ENCODE measurements around the gene PSMF1. TPM values are rescaled to one million over a fixed set of nuclear protein-coding genes. Genes with fewer than 3 reads are reported as not detected.
A peak's percentile ranks its signal among the peaks of the same experiment; 100 is the strongest.

PSMF1 gene
- total and polyA plus RNA-seq, 2 of the 13 experiments (the other 11 are each of a cell fraction or from before 2014, with no cell fraction given): 82.5 to 86.0 TPM

GRCh38 chr20:1212607-1213396, 94.4 kb downstream of the PSMF1 start (continued):
- TF ChIP-seq ZKSCAN8 (CRISPR knock-in tag; IDR thresholded peaks at IDR 0.05; ENCODE audit: borderline replicate concordance) (no peak), EZH2 (conservative IDR thresholded peaks at IDR 0.05; ENCODE audit: low read depth, low read length) (no peak), ZNF256 (CRISPR knock-in tag; conservative IDR thresholded peaks at IDR 0.05) (no peak), AKAP8 (CRISPR knock-in tag; IDR thresholded peaks at IDR 0.05) (no peak), ZBTB33 (CRISPR knock-in tag; IDR thresholded peaks at IDR 0.05) (peak; percentile 23; the same call in 1 of the 2 replicates), AGO1 (IDR thresholded peaks at IDR 0.05; ENCODE audit: low read depth, low read length, poor library complexity, severe bottlenecking) (no peak), CTCF (CRISPR knock-in tag; IDR thresholded peaks at IDR 0.05) (peak; percentile 99), NPAS2 (CRISPR knock-in tag; IDR thresholded peaks at IDR 0.05; ENCODE audit: borderline replicate concordance) (no peak), ZNF44 (CRISPR knock-in tag; IDR thresholded peaks at IDR 0.05) (peak; percentile 84), DBP (CRISPR knock-in tag; IDR thresholded peaks at IDR 0.05; ENCODE audit: not compliant biosample characterization) (no peak), ATF6 (CRISPR knock-in tag; conservative IDR thresholded peaks at IDR 0.05) (no peak), NRL (CRISPR knock-in tag; IDR thresholded peaks at IDR 0.05; ENCODE audit: borderline replicate concordance) (0 out of 2 replicates have a peak, but pooled peaks have one; percentile 32), ZNF12 (CRISPR knock-in tag; IDR thresholded peaks at IDR 0.05) (no peak), TFDP1 (CRISPR knock-in tag; IDR thresholded peaks at IDR 0.05; ENCODE audit: borderline replicate concordance) (peak; percentile 84; the same call in 1 of the 2 replicates), MEIS1 (CRISPR knock-in tag; IDR thresholded peaks at IDR 0.05; ENCODE audit: borderline replicate concordance) (no peak), PHB2 (IDR thresholded peaks at IDR 0.05; ENCODE audit: partially characterized antibody) (no peak), SP2 (CRISPR knock-in tag; IDR thresholded peaks at IDR 0.05) (no peak), SNAI1 (CRISPR knock-in tag; IDR thresholded peaks at IDR 0.05; ENCODE audit: borderline replicate concordance) (no peak), SATB2 (CRISPR knock-in tag; IDR thresholded peaks at IDR 0.05) (no peak), KLF16 (CRISPR knock-in tag; IDR thresholded peaks at IDR 0.05) (no peak), ZNF678 (CRISPR knock-in tag; IDR thresholded peaks at IDR 0.05) (no peak), ARNT (IDR thresholded peaks at IDR 0.05) (no peak)
